NCI-H1694 (cell line): Measurements from ENCODE around the gene ZBED1.
"Not testable (repeated sequence)": the region's sequence is repeated elsewhere in the genome, so short reads cannot be mapped to it uniquely, and the experiment has no call there.

Source experiments
- DNase-seq: peaks from one replicate; lab custom pipeline; 2025; lab: John Stamatoyannopoulos, UW

ZBED1 gene

DNA sequence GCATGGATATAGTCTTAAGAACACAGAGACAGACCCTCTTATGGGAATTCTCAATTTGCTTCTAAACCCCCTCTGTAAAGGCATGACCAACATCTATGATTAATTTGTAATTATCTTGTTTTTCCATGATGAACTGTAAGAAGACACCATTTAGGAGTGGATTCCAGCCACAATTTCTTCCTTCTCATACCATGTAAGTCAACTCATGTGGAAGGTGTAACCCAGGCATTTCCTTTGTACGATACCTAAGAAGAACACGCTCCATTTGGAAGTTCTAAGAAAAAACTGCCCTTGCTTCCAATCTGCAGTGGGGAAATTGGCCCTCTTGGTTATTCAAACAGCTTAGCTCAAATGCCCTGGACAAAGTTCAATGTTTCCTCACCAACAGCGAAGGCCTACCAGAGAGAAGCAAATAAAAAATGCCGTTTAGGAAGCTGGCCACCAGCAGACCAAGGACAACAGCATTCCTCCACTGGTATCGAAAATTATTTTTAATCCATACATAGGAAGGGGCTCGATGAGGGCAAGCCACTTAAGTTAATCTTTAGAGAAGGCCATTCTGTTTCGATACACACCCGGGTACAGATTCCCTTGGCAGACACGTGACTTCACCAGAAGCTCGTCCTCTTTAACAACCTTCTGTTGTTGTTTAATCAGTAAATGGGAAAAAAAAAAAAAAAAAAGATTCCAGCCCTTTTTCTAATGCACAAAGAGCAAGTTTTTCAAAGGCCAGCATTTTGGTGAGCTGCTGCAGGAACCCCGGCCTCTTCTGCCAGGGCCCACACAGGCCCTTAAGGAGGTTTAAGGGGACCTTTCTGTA lies 2.6 kb downstream of the ZBED1 start:
- no peak for DNase-seq

DNA sequence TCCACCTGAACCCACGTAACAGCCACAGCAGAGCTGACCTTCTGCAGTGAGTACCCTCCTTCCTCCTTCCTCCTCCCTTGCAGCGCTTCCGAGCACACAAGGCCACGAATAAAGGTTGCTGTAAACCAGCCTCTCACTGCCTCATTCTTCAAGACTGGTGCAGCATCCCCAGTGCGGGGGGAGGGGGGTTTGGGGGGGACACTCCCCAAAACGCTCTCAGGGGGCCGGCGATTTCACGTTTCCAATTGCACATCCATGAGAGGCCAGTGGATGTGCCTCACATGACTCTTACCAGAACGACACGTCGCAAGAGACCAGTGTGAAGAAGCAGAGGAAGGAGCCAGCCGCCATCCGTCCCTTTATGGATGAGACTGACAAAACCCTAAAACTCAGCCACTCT lies 5.2 kb downstream of the ZBED1 start:
- DNase-seq, result no peak

DNA sequence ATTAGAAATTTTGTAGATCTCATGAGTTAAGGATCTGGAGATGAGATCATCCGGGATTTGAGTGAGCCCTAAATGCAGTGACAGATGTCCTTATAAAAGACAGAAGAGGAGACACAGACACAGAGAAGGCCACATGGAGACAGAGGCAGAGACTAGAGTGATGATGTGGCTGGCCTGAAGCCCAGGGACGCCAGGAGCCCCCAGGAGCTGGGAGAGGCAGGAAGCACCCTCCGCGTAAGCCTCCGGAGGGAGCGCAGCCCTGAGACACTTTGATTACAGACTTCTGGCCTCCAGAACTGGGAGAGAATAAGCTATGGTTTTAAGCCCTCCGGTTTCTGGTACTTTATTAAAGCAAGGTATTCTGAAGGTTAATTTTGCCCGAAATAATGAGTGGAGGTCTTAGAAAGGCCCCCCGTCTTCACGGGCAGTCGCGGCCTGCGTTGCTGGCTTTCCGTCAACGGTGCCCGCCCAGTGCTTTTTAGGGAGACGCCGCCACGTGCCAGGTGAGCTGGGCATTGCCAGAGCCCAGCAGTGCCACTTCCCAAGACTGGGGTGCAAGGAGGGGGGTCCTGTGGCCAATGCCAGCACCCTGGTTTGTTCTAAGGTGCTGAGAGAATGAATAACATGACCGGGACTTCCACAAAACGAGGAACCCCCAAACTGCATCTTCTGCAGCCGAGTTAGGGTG lies 8.1 kb downstream of the ZBED1 start:
- no peak for DNase-seq

DNA sequence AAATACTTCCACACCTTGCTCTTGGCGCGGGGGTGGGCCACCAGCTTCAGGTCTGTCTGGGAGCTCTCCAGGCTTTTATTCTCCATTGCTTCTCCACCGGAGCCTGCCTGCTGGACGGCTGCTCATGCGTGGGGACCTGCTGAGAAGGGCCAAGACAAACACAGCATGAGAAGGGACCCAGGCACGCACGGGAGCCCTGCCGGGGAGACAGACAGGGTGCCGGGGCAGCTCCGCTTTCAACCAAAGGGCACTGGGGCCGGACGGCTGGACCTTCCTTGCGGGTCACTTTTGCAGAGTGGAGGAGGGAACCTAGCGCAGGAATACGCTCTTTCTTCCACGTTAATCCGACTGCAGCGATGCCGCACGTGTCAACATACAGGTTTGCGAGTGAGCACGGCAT lies 10.1 kb downstream of the ZBED1 start:
- DNase-seq, result no peak

DNA sequence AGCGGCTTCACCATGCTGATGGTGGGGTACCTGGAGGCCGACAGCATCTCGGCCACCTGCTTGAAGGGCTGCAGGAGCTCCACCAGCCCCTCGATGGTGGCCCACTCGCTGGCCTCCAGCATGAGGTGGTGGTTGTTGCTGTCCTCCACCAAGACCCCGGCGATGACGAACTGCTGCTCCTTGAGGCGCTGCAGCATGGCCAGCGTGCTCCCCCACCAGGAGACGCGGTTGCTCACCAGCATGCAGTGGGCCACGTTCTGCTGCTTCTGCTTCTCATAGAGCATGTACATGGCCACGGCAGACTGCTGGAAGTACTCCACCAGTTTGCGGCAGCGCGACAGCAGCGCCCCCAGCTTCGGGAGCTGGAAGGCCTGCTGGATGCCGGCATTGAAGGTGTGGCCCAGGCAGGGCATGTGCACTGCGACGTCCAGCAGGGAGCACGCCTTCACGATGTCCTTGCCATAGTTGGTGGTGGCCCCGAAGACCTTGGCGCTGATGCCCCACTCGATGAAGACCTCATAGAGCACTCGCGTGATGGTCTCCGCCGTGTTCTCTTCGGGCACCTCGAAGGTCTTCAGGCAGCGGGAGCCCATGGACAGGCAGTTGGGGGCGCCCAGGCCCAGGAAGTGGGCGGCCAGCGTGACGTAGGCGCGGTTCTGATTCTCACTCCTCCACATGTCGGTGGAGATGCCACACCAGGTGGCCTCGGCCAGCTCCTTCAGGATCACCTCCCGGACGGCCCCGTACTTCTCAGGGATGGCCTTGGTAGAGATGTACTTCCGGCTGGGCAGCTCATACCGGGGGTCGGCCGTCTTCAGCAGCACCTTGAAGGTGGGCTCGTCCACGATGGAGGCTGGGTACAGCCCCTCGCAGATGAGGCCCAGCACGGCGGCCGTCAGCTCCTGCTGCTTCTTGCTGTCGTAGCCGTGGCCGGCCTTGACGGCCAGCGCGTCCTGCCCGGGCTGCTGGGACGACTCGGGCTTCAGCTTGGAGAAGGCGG lies 11.0 kb downstream of the ZBED1 start:
- DNase-seq, result no peak

DNA sequence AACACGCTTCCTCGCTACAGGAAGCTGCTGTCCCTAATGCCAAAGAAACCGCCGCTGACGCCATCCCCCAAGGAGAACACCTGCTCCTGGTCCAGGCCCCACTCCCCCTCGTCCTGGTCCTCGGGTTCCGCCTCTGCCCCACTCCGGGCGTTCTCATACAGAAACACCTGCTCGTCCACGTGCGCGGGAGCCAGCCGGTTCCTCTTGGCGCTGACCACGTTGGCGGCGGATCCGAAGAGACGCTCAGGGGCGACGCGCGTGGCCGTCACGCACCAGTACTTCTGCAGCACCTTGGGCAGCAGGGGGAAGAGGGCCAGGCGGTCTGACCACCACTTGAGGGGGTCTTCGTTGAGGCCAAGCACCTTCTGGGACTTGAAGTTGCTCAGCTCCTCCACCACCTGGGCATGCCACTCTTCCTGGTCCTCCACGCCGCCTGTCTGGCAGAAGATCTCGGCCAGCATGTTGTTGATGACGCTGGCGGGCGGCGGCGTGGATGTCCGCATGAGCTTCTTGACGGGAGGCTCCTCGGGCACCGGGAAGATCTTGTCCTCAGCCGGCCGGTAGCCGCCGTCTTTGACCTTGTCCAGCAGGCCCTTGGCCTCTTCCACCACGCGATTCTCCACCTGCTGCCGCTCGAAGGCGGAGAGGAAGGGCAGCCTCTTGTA lies 12.0 kb downstream of the ZBED1 start:
- DNase-seq, result no peak

DNA sequence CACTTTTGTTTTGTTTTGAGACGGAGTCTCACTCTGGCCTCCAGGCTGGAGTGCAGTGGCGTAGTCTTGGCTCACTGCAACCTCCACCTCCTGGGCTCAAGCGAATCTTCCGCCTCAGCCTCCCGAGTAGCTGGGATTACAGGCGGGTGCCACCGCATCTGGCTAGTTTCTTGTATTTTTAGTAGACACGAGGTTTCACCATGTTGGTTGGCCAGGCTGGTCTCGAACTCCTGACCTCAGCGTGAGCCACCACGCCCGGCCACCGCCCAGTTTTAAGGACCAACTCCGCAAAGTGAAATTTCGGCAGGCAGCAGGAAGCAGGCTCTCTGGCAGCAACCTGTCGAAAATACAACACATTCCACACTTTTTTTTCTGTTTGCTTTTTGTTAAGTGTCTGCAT lies 13.4 kb downstream of the ZBED1 start:
- DNase-seq, result no peak

DNA sequence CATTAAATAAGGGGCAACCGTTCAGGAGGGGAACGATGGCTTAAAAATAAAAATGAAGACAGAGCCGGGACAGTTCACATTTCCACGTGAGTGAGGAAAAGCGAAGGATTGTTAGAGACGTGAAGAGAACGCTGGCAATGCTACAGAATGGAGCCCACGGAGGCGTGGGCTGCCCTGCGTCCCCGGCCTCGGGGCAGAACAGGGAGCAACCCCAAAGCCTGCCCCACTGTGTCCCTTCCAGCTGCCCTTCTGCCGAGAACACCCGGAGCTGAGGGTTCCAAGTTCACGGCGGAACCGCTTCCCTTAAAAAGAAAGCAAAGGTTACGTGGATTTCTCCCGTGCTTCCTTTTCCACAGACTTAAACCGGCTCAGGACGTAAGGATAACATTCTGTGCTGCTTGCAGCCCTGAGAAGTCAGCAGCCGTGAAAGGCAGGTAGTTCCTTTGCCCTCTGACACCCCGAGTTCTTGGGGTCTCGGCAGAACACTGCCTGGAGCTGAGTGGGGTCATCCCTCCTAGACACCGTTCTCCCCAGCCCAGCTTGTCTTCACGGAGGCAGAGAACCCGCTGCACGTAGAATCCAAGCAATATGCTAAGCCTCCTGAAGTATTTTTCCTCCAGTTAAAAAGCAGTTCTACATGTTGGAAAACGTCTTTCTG lies 14.2 kb downstream of the ZBED1 start:
- no peak for DNase-seq

DNA sequence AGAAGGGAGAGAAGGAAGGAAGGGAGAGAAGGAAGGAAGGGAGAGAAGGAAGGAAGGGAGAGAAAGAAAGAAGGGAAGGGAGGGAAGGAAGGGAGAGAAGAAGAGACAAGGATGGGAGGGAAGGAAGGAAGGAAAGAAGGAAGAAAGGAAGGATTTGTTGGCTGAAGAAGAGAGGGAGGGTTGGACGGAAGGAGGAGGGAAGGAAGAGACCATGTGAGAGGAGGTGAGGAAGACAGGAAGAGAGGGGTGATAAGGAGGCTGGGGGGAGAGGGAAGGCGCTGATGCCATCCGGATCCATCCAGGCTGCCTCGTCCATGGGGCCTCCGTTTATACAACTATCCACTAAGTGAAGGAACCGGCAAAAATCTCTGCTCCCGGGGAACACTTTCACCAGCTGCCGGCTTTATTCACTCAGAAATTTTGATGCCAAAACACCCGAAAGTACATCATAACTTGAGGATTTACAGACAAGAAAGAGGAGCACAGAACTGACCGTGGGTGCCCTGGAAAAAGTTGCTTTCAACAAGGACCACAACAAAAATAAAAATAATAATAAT lies 14.9 kb downstream of the ZBED1 start:
- no peak for DNase-seq

DNA sequence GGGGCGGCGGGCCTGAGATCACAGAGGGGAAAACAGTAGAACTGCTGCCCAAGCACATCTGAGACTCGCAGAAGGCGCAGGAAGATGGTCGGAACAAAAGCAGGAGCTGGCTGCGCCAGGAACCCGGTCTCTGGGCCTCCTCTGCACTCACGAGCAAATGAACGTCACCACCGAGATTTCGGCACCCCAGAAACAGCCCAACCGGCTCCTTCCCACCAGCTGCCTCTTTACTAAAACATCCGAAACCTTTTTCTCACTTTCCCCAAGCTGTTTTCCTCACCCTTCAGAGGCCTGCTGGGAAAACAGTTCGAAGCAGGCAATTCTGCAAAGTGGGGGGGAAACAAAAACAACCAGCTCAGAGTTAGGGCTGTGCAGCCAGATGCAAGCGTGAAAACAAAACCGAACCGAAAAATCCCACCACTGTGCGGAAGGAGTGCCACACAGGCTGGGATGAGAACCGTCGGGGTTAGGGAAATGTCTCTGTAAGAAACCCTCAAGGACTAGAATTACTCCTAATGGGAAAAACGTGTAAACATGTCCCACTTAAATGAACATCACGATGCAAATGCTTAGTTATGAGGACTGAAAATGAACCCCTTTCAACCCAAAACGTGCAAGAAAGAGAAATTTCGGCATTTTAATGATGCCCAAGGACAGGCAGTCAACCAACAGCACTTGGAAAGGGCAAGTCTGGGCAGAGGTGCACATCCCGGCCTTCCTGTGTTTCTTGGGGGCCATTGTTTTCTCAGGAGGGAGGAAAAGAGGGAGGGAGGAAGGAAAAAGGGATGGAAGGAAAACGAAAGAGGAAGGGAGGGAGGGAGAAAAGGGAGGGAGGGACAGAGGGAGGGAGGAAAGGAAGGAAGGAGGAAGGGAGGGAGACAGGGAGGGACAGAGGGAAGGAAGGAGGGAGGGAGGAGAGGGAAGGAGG lies 15.8 kb downstream of the ZBED1 start:
- DNase-seq, result no peak

DNA sequence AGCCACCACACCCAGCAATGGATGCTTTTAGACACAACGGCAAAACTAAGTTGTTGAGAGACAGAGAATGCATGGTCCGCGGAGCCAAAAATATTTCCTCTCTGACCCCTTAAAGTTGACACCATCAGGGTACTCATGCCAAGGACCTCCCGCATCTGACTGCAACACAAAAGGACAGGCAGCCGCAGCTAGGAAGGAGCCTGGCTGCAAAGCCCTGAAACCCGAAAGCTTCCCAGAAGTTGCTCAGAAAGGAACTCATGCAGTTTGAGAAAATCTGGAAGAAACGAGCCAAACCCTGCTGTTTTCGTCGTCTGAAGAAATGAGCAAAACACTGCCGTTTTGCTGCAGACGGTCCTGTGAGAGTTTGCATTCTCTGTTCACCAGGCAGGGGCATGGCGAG lies 16.5 kb downstream of the ZBED1 start:
- no peak for DNase-seq

DNA sequence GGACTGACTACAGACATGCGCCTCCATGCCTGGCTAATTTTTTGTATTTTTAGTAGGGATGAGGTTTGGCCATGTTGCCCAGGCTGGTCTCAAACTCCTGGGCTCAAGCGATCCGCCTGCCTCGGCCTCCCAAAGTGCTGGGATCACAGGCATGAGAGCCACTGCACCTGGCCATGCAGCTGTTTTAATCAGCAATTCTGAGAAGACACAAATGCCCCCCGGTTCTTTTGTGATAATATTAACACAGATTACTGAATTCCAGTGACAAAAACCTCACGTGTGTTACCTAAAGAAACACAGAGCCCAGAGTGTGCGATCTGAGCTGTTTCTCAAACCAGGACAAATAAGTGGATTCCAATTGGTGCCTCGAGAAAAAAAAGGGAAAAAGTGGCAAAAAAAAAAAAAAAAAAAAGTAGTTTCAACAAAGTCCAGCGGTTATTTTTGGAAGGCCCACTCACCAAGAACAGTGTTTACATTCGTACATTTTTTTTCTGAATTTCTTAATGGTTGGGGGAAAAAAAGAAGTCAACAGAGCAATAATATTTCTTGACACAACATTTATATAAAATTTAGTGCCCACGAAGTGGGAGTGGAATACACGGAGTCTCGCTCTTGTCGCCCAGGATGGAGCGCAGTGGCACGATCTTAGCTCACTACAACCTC lies 17.2 kb downstream of the ZBED1 start:
- no peak for DNase-seq

DNA sequence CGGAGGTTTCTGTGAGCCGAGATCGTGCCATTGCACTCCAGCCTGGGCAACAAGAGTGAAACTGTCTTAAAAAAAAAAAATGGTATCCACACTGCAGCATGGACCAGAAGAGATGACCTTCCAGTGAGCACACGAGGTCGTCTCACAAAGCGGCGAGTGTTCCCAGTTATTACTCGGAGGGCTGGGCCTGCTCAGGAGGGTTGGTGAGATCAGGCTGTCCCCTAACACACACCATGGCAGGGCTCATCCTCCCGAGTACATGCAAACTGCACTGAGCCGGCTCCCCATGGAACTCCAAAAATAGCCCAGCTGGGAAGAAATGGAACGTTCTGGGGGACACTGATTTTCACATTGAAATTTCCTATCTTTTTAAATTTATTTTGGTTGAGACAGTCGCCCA lies 19.2 kb downstream of the ZBED1 start:
- DNase-seq, result not testable (repeated sequence)

DNA sequence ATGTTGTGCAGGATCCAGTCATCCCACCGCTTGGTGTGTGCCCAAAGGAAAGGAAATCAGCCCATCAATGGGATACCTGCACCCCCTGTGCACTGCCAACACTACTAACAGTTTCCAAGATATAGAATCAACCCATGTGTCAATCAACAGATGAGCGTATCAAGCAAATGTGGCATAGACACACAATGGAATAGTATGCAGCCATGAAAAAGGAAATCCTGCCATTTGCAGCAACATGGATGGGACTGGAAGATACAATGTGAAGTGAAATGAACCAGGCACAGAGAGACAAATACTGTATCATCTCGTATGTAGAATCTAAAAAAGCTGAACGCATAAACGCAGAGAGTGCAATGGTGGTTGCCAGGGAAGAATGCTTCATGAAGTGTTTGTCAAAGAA lies 20.8 kb downstream of the ZBED1 start:
- DNase-seq, result not testable (repeated sequence)

DNA sequence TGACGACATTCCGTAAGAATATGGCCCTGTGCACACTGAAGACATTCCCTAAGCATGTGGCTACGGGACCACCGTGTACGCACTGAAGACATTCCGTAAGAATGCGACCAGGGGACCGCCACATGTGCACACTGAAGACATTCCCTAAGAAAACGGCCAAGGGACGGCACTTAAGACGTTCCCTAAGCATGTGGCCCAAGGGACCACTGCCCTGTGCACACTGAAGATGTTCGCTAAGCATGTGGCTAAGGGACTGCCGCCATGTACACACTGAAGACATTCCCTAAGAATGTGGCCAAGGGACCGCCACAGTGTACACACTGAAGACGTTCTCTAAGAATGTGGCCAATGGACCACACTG lies 21.4 kb downstream of the ZBED1 start:
- DNase-seq, result no peak

DNA sequence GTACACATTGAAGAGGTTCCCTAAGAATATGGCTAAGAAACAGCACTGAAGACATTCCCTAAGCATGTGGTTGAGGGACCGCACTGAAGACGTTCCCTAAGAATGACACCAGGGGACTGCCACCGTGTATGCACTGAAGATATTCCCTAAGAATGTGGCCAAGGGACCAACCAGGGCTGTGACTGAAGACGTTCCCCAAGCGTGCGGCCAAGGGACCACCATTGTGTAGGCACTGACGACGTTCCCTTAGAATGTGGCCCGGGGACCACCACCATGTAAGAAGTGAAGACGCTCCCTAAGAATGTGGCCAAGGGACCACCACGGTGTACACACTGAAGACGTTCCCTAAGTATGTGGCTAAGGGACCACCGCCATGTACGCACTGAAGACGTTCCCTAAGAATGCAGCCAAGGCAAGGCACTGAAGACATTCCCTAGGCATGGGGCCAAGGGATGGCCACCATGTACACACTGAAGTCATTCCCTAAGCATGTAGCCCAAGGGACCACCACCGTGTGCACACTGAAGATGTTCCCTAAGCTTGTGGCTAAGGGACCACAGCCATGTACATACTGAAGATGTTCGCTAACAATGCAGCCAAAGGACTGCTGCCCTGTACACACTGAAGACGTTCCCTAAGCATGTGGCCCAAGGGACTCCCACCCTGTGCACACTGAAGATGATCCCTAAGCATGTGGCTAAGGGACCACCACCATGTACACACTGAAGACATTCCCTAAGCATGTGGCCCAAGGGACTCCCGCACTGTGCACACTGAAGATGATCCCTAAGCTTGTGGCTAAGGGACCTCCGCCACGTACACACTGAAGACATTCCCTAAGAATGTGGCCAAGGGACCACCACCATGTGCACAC lies 22.0 kb downstream of the ZBED1 start:
- DNase-seq, result no peak

DNA sequence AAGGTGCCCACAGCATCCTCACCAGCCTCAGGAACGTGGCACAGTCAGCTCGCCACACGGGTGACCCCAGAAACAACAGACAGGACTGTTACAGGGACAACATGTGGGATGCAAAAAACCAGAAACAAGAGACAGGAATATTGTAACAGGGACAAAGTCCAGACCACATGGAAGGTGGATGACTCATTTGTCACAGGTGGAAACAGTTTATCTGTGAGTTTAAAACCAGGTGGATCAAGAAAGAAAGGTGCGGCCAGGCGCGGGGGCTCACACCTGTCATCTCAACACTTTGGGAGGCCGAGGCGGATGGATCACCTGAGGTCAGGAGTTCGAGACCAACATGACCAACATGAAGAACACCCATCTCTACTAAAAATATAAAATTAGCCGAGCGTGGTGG lies 23.5 kb downstream of the ZBED1 start:
- not testable (repeated sequence) for DNase-seq

DNA sequence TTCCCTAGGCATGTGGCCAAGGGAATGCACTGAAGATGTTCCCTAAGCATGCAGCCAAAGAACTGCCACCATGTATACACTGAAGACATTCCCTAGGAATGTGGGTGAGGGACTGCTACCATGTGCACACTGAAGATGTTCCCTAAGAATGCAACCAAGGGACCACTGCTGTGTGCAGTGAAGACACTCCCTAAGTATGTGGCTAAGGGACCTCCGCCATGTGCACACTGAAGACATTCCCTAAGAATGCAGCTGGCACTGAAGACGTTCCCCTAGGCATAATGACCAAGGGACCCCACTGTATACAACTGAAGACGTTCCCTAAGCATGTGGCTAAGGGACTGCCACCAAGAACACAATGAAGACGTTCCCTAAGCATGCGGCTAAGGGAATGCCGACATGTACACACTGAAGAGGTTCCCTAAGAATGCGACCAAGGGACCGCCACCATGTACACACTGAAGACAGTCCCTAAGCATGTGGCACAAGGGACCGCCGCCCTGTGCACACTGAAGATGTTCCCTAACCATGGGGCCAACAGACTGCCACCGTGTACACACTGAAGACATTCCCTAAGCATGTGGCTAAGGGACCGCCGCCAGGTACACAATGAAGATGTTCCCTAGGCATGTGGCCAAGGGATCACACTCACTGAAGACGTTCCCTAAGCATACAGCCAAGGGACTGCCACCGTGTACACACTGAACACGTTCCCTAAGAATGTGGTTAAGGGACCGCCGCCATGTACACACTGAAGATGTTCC lies 25.6 kb downstream of the ZBED1 start:
- no peak for DNase-seq
